ENCODE measurements around the gene PSMA8. TPM values are rescaled to one million over a fixed set of nuclear protein-coding genes. Genes with fewer than 3 reads are reported as not detected.

PSMA8 gene
- total RNA-seq, 1 donor from 2014 or later, result not detected

DNA sequence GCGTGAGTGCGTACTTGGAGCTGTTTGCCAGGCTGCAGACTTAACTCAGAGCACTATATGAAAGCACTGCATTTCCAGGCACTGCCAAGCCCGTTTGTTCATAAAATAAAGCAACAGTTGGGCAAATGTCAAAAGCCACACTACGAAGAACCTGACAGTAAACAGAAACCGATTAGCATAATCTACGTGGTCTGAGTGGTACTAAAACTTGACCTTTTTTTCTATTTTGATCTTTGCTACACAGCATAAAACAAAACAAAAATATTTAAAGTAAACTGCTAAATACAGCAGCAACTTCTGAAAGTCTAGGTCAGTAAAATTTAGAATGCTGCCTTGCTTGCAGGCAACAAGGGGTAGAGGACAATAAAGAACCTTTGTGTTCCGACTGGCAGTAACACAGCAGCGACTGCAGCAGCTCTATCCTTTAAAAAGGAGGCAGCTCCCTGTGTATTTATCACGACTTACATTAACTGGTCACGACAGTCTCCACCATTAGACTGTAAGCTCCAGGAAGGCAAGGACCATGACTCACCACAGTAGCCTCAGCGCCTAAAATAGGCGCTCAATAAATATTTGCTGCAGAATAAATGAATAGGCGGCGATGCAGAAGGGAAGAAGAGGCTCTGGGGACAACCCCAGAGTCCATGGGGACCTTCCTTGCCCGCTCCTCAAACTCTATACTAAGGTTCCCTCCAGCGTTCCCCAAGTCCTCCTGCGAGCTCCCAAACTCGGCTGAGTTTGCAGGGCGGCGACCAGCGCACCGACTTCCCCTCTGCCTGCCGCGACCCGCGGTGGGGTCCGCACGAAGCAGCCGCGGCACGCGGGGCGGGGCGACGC, 44.2 kb upstream of the PSMA8 start:
- DNase-seq (ENCODE audit: low spot score), result peak; percentile 52
- TF ChIP-seq EZH2phosphoT487 (IDR thresholded peaks at IDR 0.05), result no peak
- no peak for TF ChIP-seq EZH2 (IDR thresholded peaks at IDR 0.05)
- TF ChIP-seq, protein P1, sequence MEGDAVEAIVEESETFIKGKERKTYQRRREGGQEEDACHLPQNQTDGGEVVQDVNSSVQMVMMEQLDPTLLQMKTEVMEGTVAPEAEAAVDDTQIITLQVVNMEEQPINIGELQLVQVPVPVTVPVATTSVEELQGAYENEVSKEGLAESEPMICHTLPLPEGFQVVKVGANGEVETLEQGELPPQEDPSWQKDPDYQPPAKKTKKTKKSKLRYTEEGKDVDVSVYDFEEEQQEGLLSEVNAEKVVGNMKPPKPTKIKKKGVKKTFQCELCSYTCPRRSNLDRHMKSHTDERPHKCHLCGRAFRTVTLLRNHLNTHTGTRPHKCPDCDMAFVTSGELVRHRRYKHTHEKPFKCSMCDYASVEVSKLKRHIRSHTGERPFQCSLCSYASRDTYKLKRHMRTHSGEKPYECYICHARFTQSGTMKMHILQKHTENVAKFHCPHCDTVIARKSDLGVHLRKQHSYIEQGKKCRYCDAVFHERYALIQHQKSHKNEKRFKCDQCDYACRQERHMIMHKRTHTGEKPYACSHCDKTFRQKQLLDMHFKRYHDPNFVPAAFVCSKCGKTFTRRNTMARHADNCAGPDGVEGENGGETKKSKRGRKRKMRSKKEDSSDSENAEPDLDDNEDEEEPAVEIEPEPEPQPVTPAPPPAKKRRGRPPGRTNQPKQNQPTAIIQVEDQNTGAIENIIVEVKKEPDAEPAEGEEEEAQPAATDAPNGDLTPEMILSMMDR (IDR thresholded peaks at IDR 0.05), result no peak
- Mint-ChIP-seq H3K9me3 (no peaks in the 10 kb centered on the region), H3K27ac (peak overlapping the region; percentile 95), H3K4me1 (peaks cover 21% of the 10 kb centered on the region), H3K27me3 (ENCODE audit: insufficient read depth, low read depth) (peaks cover 9% of the 10 kb centered on the region), H3K36me3 (peaks cover 17% of the 10 kb centered on the region), H3K4me3 (peak overlapping the region; percentile 95)
- Histone ChIP-seq H2AFZ (replicated peaks) (peak overlapping the region; percentile 87), H3K9me3 (ENCODE audit: low read depth) (no peaks in the 10 kb centered on the region), H3F3A (ENCODE audit: low read depth) (peaks cover 7% of the 10 kb centered on the region), H3K4me2 (peak overlapping the region; percentile 88), H3K79me2 (ENCODE audit: low read depth) (peaks cover 58% of the 10 kb centered on the region), H3K4me3 (peak overlapping the region; percentile 97), H3K27me3 (no peaks in the 10 kb centered on the region), H3K9ac (peak overlapping the region; percentile 61), H3K4me1 (peaks cover 13% of the 10 kb centered on the region), H3K36me3 (peaks cover 11% of the 10 kb centered on the region), H3K27ac (peak overlapping the region; percentile 93), H4K20me1 (ENCODE audit: low read depth) (peaks cover 38% of the 10 kb centered on the region)

DNA sequence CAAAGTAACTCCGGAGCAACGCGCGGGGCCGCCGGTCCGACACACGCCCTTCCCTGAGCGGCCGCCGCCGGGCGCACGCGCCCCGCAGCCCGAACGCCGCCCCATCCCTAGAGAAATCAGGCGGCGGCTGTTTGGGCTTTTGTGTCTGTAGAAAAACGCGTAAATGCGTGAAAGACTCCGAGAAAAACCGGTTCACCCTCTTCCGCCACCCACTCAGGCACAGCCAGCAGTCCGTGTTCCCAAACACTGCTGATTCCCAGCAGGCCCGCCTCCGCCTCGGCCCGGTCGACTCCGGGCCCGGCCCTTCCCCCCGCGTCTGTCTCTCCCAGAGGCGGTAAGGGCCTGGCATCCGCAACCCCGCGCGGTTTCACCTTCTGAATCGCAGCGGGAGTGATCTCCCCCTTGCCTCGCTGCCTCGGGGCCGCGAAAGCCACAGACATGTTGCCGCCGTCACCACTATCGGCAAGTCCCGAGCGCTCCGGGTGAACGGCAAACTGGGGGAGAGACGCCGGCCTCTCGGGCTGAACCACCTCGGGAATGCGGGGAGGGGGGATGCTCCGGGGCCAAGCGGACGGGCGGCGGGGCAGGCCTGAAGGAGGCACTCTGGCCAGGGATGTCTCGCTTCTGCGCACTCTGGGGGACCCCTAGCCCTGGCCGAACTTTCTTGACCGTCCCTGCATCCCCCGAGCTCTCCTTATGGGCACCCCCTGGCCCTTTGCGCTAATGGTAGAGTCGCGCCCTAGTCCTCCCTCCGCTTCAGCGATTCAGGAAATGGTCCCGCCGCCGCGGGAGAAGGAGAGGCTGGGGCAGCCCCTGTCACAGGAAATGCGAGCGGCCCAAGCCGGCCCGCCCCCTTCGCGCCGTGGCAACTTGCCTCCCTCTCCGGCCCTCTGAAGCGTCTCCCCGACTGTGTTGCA, 43.3 kb upstream of the PSMA8 start, which contains the start of gene SS18:
Gene SS18 (minus strand): TSS at position 484 of the 917 bp plus-strand sequence. CDS start 44 bp downstream, at position 440.
- Histone ChIP-seq H3K4me2 (peak within 1 kb of the TSS; percentile 88), H2AFZ (replicated peaks) (peak within 1 kb of the TSS; percentile 87), H3K4me1 (peaks cover 13% of the 10 kb centered on the region), H3K79me2 (ENCODE audit: low read depth) (peaks cover 50% of the 10 kb centered on the region), H3K36me3 (peaks cover 6% of the 10 kb centered on the region), H3K27me3 (no peaks in the 10 kb centered on the region), H3F3A (ENCODE audit: low read depth) (peaks cover 7% of the 10 kb centered on the region), H3K27ac (peak within 1 kb of the TSS; percentile 93), H3K4me3 (peak within 1 kb of the TSS; percentile 97), H4K20me1 (ENCODE audit: low read depth) (peaks cover 36% of the 10 kb centered on the region), H3K9ac (peak within 1 kb of the TSS; percentile 61), H3K9me3 (ENCODE audit: low read depth) (no peaks in the 10 kb centered on the region)
- Mint-ChIP-seq H3K27me3 (ENCODE audit: insufficient read depth, low read depth) (peaks cover 9% of the 10 kb centered on the region), H3K36me3 (peaks cover 10% of the 10 kb centered on the region), H3K27ac (peak within 1 kb of the TSS; percentile 95), H3K4me1 (peaks cover 21% of the 10 kb centered on the region), H3K4me3 (peak within 1 kb of the TSS; percentile 95), H3K9me3 (no peaks in the 10 kb centered on the region)
- TF ChIP-seq EZH2 (IDR thresholded peaks at IDR 0.05) (peak; percentile 40), EZH2phosphoT487 (IDR thresholded peaks at IDR 0.05) (no peak)
- TF ChIP-seq, protein P1 (IDR thresholded peaks at IDR 0.05), result no peak
- DNase-seq (ENCODE audit: low spot score), result peak; percentile 96

DNA sequence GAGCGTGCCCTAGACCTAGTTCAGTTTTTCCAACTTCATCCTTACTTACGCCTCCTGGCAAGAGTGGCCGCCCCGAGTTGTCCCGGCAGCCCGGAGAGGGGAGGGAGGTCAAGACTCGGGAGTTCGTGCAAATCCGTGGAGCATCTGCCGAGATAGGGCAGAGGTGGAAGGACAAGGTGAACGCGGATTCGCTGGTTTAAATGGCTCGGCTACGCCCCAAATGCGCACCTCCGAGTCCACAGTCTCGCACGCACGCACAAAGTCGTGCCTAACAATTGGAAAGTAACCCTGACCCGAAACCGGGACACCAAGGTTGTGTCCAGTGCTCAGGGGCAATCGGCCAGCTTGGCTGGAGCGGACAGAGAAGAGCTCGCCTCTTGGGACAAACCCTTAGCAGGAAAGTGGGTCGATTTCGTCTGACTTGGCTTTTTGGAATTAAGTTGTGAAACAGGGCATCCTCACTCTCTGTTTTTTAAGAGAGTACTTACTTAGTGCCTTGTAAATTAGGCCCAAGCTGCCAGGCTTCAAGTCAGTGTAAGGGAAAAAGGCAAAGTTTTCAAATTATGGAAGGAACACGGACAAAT, 42.5 kb upstream of the PSMA8 start:
- Histone ChIP-seq H3K79me2 (ENCODE audit: low read depth) (peaks cover 42% of the 10 kb centered on the region), H3F3A (ENCODE audit: low read depth) (peaks cover 7% of the 10 kb centered on the region)
- peaks cover 21% of the 10 kb centered on the region for H3K4me1 Mint-ChIP-seq

More for the DNA sequence above, 42.5 kb upstream of the PSMA8 start:
- Mint-ChIP-seq H3K4me3 (peak overlapping the region; percentile 95), H3K27ac (peak overlapping the region; percentile 95), H3K36me3 (peaks cover 5% of the 10 kb centered on the region), H3K9me3 (no peaks in the 10 kb centered on the region), H3K27me3 (ENCODE audit: insufficient read depth, low read depth) (peaks cover 9% of the 10 kb centered on the region)
- peak overlapping the region; percentile 93 for H3K27ac ChIP-seq
- H3K4me1 ChIP-seq, result peaks cover 13% of the 10 kb centered on the region
- H3K9me3 ChIP-seq (ENCODE audit: low read depth), result no peaks in the 10 kb centered on the region
- H2AFZ ChIP-seq (replicated peaks), result peak overlapping the region; percentile 87
- H3K4me3 ChIP-seq, result peak overlapping the region; percentile 97
- no peaks in the 10 kb centered on the region for H3K27me3 ChIP-seq
- no peak for DNase-seq (ENCODE audit: low spot score)
- no peak overlapping the region for H3K9ac ChIP-seq
- peak overlapping the region; percentile 88 for H3K4me2 ChIP-seq
- peaks cover under 1% of the 10 kb centered on the region for H3K36me3 ChIP-seq
- no peak for TF ChIP-seq EZH2 (IDR thresholded peaks at IDR 0.05)
- H4K20me1 ChIP-seq (ENCODE audit: low read depth), result peaks cover 35% of the 10 kb centered on the region
